MM.1S (cell line): Measurements from ENCODE around the gene SLC28A1.

Experiments
- EZH2 ChIP-seq: fragments of 300-600 bp; sonication (generic); optimal IDR thresholded peaks from 2 replicates; pipeline ENCODE3; 2017; ENCODE audit warnings: low read depth, mild to moderate bottlenecking, antibody characterized with exemption, low read length, mixed read lengths
- TF ChIP-seq, protein P1 (sequence below): fragments of 300-600 bp; sonication (generic); IDR thresholded peaks from 2 replicates; pipeline ENCODE4 v1.5.1; 2016; ENCODE audit warnings: antibody characterized with exemption, low read length, mixed read lengths

DNA sequence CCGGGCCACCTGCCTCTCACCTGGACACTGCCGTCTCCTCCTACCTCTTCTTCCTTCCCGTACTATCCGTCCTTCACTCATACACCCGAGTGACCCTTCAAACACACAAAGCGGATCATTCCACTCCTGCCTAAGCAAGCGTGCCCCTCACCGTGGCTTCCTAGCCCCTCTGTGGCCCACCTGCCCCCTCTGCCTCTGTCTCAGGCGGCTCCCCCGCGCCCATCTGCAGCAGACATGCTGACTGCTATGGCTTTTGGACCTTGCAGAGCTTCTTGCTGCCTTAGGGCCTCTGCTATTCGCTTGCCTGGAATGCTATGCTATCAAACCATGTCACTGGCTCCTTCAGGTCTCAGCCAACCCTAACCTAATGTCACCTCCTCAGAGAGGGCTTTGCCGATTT, 38.1 kb downstream of the SLC28A1 start:
- TF ChIP-seq, protein P1, sequence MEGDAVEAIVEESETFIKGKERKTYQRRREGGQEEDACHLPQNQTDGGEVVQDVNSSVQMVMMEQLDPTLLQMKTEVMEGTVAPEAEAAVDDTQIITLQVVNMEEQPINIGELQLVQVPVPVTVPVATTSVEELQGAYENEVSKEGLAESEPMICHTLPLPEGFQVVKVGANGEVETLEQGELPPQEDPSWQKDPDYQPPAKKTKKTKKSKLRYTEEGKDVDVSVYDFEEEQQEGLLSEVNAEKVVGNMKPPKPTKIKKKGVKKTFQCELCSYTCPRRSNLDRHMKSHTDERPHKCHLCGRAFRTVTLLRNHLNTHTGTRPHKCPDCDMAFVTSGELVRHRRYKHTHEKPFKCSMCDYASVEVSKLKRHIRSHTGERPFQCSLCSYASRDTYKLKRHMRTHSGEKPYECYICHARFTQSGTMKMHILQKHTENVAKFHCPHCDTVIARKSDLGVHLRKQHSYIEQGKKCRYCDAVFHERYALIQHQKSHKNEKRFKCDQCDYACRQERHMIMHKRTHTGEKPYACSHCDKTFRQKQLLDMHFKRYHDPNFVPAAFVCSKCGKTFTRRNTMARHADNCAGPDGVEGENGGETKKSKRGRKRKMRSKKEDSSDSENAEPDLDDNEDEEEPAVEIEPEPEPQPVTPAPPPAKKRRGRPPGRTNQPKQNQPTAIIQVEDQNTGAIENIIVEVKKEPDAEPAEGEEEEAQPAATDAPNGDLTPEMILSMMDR: no peak
- no peak for TF ChIP-seq EZH2
